DMS53 (cell line): Measurements from ENCODE around the gene NPR2.

Experiments
- DNase-seq: peaks from one replicate; lab custom pipeline; 2025; lab: John Stamatoyannopoulos, UW

Gene NPR2

DNA sequence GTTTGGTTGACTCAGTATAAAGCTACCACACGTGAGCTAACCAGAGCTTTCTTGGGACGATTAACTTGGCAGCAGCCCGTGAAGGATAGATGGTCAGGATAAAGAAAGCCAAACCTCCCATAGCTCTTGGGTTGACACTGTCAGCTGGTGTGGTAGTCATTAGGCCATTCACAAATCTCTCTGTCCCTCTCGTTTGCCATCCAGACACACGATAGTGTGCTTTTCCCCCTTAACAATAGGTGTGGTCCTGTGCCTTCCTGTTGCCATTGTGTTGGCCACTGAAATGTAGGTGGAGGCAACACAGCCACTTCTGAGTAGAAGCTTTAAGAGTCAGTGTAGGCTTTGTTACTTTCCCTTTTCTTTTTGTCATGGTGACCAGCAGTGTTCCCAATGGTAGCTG, 67.1 kb downstream of the NPR2 start:
- DNase-seq, result no peak
